ENCODE data around the gene CERS2.

The CERS2 gene

DNA sequence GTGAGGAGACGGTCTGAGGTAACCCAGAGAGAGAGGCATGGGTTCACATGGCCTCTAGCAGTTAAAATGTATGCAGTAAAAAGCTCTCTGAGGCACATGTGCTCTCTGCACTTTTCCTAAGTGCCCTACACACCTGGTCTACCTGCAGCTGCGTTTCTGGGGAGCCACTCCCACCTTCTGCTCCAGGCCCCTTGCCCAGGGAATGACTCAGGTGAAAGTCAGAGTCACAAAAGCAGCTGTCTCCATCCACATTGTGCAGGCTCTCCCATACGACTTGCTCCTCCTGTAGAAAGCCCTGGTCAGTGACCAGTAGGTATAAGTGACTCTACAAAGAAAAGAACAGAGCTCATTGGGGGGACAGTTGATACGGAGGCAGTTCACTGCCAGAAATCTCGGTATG is 23.3 kb upstream of the CERS2 start:
- DNase-seq (ENCODE audit: low spot score), result no peak

- no peak for DNase-seq (ENCODE audit: low spot score)
Measured at GRCh38 chr1:150997126-150997872, 22.7 kb upstream of the CERS2 start.

DNA sequence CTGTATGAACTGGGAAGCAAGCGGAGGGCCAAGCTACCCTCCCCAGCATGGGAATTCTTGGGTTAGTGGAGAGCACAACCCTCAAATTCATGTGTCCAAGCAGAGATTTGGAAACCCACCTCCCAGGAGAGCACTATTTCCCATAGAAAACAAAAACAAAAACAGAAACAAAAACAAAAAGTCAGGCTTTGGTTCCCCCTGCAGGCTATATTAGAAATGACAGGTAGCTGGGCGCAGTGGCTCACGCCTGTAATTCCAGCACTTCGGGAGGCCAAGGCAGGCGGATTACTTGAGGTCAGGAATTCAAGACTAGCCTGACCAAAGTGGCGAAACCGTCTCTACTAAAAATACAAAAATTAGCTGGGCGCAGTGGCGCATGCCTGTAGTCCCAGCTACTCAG is 21.3 kb upstream of the CERS2 start:
- DNase-seq (ENCODE audit: low spot score), result no peak

GRCh38 chr1:150995460-150995859 is 20.8 kb upstream of the CERS2 start:
- DNase-seq (ENCODE audit: low spot score), result no peak

- DNase-seq (ENCODE audit: low spot score), result no peak
Measured at GRCh38 chr1:150994248-150994647, 19.6 kb upstream of the CERS2 start.

DNA sequence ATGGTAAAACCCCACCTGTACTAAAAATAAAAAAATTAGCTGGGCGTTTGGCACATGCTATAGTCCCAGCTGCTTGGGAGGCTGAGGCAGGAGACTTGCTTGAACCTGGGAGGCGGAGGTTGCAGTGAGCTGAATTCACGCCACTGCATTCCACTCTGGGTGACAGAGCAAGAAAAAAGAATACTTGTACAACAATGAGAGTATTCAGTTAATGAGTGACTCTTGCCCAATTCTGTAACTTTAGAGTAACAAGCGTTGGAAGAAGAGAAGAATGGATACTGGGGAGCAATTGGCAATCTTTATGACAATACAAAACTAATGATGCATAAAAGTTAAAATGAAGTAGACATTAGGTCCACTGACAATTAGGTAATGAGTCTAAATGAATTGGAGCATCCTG is 18.0 kb upstream of the CERS2 start:
- no peak for DNase-seq (ENCODE audit: low spot score)

- no peak for DNase-seq (ENCODE audit: low spot score)
Measured at GRCh38 chr1:150987924-150988323, 13.3 kb upstream of the CERS2 start.

- DNase-seq (ENCODE audit: low spot score), result no peak
Measured at GRCh38 chr1:150985179-150985825, 10.7 kb upstream of the CERS2 start.

GRCh38 chr1:150981805-150982712 is 7.4 kb upstream of the CERS2 start, which contains the start of gene ANXA9:
Gene ANXA9 (plus strand): TSS chr1:150982292. CDS start chr1:150983106, 814 bp downstream.
- peak; percentile 61 for DNase-seq (ENCODE audit: low spot score)

- peak; percentile 77 for DNase-seq (ENCODE audit: low spot score)
Measured at GRCh38 chr1:150981177-150981804, 6.7 kb upstream of the CERS2 start.

DNA sequence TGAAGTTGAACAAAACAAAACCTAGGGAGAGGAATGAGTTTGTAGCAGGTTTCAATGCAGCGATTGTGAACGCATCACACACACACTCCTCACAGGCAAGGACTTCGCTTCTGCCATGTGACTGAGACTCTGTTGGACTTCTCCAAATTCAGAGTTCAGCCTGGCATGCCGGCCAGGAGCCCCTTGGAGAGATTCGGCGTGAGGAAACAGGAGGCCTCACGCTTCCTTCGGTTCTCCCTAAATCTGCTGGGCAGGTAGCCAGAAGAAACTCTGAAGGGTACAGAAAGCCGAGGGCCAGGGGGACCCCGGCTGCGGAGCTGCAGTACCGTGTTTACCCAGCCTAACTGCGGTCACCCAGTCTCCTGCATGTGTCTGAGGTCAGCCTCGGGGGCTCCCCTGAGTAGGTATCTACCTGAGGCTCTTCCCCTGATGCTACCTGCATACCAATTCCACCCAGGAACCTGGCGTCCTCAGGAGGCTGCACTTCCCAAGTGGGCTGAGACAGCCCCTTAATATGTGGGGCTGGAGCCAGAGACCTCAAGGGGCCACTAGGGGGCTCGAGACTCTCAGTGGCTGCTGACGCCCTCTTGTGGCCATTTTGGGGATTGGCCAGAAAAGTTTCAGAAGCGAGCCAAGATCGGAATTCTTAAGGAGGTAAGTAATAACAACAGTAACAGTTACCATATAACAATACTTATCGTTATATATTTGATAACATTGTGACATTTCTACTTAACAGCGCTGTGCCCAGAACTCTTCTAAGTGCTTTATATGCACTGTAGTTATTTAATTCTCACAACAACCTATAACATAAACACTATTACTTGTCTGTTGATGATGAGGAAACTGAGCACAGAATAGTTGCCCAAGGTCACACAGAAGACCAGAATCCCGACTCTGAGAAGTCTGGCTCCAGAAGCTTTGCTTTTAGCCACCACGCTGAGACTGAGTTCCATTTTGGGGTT is 4.7 kb upstream of the CERS2 start:
- peak; percentile 92 for DNase-seq (ENCODE audit: low spot score)

DNA sequence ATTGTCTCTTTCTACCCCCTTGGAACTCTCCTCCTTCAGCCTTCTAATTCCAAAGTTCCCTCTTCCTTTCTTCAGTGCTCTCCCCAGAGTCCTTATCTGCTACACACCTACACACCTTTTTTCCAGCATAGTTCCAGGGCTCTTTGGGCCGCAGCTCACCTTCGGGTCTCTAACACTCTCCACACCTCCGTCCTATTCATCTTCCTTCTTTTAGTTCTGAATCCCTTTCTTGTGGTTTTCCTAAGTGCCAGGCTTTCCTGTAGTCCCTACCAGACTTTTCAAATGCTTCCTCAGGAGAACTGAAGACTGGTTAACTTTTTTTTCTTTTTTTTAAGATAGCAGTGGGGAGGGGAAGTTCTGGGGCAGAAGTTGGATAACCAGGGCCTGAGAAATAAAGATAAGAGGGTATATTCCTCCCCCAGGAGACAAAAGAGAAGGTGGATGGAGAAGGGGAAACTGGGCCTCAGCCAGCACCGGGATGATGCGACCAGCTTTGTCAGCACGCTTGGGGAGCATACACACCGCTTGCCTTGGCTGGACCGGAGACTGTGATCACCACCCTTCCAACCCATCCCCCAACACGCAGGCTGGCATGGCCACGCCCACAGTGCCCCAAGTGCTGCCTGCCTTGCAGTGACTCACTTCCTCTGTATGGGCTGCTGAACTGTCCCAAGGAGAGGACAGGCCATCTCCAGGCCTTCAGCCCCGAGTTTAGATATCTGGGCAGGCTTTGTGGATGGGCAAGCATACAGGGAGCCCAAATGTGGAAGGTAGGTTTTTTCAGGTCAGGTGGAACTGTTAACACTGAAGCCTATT is 2.5 kb upstream of the CERS2 start:
- DNase-seq (ENCODE audit: low spot score), result no peak

DNA sequence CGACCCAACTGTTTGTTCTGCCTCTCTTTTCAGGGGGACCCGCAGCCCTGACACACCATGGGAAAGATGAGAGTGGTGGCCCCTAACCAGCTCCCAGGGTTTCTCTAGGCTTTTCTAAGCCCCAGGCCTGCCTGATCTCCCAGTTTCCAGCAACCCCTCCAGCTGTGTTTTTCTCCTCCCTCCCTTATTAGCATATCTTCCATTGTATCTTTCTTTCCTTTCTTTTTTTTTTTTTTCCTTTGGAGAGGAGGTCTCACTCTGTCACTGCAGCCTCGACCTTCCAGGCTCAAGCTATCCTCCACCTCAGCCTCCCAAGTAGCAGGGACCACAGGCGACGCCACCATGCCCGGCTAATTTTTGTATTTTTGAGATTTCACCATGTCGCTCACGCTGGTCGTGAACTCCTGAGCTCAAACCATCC is 1.8 kb upstream of the CERS2 start:
- DNase-seq (ENCODE audit: low spot score), result no peak

GRCh38 chr1:150973836-150974579 is 627 bp downstream of the CERS2 start:
- no peak for DNase-seq (ENCODE audit: low spot score)

DNA sequence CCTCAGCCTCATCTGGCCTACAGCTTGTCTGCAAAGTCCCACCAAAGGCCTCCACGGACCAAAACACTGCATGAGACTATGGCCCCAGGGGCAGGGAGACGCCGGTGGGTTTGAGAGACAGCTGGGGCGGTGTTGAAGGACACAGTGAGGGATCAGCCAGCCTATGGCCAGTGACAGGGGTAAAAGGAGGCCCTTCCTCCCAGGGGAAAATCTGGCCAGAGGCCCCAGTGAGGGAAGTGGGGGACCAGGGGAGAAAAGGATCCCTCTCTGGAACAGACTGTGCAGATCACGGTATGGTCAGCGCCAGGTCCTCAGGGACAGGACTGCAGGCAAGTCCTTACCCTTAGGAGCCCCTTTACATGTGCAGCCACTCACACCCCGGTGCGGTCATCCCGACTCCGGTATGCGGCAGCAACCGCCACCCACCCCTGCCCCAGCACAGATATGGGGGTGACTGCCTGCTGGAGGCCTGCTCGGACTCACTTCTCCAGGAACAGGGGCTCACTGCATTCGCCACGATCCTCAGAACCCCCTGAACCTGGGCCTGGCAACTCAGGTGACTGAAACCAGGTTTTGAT is 1.3 kb downstream of the CERS2 start:
- DNase-seq (ENCODE audit: low spot score), result no peak

GRCh38 chr1:150972417-150972940 is 2.2 kb downstream of the CERS2 start:
- no peak for DNase-seq (ENCODE audit: low spot score)

- no peak for DNase-seq (ENCODE audit: low spot score)
Measured at GRCh38 chr1:150971583-150972416, 2.8 kb downstream of the CERS2 start.
